HG03095 (cell line): ENCODE data around the gene PPM1N.

Experiments
- ATAC-seq: cut with Tn5 transposase; IDR thresholded peaks from one replicate; pipeline ENCODE4 v1.9.1; 2021; ENCODE audit warnings: moderate library complexity; ENCODE audit not compliant: unreplicated experiment

The PPM1N gene, protein sequence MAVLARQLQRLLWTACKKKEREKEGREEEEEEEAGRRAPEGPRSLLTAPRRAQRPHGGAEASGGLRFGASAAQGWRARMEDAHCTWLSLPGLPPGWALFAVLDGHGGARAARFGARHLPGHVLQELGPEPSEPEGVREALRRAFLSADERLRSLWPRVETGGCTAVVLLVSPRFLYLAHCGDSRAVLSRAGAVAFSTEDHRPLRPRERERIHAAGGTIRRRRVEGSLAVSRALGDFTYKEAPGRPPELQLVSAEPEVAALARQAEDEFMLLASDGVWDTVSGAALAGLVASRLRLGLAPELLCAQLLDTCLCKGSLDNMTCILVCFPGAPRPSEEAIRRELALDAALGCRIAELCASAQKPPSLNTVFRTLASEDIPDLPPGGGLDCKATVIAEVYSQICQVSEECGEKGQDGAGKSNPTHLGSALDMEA

DNA sequence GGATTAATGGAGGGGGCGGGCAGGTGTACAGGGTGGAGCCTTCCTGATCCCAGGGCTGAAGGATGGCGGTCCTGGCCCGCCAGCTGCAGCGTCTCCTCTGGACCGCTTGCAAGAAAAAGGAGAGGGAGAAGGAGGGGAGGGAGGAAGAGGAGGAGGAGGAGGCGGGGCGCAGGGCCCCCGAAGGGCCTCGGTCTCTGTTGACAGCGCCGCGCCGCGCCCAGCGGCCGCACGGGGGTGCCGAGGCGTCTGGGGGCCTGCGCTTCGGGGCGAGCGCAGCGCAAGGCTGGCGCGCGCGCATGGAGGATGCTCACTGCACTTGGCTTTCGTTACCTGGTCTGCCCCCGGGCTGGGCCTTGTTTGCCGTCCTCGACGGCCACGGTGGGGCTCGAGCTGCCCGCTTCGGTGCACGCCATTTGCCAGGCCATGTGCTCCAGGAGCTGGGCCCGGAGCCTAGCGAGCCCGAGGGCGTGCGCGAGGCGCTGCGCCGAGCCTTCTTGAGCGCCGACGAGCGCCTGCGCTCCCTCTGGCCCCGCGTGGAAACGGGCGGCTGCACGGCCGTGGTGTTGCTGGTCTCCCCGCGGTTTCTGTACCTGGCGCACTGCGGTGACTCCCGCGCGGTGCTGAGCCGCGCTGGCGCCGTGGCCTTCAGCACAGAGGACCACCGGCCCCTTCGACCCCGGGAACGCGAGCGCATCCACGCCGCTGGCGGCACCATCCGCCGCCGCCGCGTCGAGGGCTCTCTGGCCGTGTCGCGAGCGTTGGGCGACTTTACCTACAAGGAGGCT, at the start of gene PPM1N:
PPM1N (plus strand) TSS at position 33 of the 785 bp plus-strand sequence; CDS start at position 63, 30 bp downstream.
- no peak for ATAC-seq

- no peak for ATAC-seq
Measured at GRCh38 chr19:45448887-45449299, 49.4 kb upstream of the PPM1N start.

DNA sequence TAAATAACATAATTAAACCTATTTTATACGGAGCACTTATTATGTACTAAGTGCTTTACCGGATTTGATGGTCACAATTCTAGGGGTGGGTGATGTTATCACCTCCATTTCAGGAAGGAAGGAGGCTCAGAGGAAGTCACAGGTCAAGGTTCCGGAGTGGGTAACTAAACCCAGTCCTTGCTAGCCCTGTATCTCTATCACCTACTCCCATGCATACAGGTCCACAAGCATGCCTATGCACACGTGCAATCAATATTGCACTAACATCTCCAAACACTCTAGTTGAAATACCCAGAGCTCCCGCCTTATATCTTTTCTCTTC, 48.3 kb upstream of the PPM1N start:
- no peak for ATAC-seq

GRCh38 chr19:45451131-45451849, 47.0 kb upstream of the PPM1N start:
- no peak for ATAC-seq

DNA sequence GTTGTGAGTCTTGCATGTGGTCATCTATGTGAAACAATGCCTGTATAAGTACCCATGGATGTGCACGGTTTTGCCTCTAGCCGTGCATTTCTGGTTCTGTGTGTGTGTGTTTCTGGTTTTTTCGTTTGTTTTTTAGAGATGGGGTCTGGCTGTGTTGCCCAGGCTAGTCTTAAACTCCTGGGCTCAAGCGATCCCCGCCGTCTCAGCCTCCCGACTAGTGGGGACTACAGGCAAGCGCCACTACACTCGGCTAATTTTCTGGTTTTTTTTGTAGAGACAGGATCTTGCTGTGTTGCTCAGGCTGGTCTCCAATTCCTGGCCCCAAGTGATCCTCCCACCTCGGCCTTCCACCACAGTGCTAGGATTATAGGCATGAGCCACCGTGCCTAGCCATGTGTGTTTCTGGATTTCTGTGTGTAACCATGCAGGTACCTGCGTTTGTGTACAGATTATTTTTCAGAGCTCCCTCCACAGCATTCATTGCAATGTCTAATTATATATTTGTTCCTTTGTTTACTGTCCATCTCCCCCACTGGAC, 46.3 kb upstream of the PPM1N start:
- ATAC-seq: no peak

GRCh38 chr19:45455707-45456499, 42.3 kb upstream of the PPM1N start:
- ATAC-seq: no peak

DNA sequence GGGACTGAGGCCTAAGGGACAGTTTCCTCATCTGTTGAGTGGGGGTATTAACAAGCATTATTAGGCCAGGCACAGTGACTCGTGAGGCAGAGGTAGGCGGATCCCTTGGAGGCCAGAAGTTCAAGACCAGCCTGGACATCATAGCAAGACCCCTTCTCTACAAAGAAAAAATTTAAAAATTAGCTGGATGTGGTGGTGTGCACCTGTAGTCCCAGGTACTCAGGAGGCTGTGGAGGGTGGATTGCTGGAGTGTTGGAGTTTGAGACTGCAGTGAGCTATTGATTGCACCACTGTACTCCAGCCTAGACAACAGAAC, 41.8 kb upstream of the PPM1N start:
- ATAC-seq: no peak

DNA sequence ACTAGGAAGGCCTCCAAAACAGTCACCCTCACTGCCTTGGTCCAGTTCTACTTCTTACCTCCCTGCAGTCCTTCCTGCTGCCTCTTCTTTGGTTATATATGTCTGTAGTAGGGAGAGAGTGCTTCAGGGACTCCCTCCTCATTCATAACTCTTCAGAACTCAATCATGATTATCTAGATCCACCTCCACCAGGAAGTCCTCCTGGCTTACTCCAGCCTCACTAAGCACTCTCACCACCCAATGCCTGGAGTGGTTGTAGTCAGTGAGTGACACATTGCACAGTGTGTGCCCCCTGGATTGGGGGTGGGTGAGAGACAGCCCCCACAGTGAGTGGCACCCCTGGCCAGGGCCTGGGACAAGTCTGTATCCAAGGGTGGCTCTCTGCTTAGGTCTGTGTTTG, 40.5 kb upstream of the PPM1N start:
- ATAC-seq: no peak

GRCh38 chr19:45460807-45461347, 37.4 kb upstream of the PPM1N start:
- no peak for ATAC-seq

DNA sequence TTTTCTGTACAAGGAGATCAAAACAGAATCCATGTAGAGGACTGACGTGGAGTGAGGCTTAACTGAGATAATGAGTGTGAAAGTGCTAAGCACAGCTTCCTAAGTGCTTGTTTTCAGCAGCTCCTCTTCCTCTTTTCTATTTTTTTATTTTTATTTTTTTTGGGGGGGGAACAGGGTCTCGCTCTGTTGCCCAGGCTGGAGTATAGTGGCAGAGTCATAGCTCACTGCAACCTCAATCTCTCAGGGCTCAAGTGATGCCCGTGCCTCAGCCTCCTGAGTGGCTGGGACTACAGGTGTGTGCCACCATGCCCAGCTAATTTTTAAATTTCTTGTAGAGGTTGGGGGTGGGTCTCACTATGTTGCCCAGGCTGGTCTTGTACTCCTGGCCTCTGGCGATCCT, 36.1 kb upstream of the PPM1N start:
- ATAC-seq: no peak

DNA sequence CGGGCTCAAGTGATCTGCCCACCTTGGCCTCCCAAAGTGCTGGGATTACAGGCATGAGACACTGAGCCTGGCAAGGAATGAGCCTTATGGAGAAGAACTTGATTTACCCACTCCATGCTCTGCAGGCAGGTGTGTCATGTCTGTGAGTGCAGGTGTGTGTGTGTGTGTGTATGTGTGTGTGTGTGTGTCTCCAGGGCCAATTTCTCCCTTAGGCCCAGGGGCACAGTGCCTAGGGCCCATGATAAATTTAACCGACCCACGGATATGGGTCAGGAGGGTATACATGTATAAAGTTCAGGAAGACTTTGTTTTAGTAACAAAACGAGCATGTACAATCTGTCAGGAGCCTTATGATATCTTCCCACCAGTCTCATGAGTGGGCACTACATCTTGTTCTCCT, 35.0 kb upstream of the PPM1N start:
- ATAC-seq: no peak

GRCh38 chr19:45464274-45464673, 34.0 kb upstream of the PPM1N start:
- no peak for ATAC-seq

GRCh38 chr19:45464852-45465441, 33.3 kb upstream of the PPM1N start:
- ATAC-seq: no peak

GRCh38 chr19:45467115-45467455, 31.2 kb upstream of the PPM1N start:
- no peak for ATAC-seq

DNA sequence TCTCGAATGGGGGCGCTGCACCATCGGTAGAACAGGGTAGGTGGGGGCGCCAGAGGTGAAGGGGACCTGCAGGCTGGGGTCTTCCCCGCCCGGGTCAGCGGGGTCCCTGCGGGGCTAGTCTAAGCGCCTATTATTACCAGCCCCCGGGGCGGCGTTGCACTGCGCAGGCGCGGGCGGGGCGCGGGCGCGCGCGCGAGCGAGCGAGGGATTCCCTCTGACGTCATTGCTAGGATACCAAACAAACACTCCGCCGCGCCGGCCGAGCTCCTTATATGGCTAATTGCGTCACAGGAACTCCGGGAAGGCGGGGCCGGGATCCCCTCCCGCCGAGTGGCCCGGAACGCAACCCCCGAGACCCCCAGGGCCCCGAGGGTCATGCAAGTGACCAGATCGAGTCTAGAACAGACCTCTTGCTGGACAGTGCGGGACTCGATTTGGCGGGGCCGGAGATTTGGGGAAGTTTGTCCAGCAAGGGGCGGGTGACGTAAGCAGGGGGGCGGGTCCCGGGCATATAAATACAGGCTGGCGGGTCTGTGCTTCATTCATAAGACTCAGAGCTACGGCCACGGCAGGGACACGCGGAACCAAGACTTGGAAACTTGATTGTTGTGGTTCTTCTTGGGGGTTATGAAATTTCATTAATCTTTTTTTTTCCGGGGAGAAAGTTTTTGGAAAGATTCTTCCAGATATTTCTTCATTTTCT, 30.6 kb upstream of the PPM1N start, which contains the start of gene FOSB:
FOSB (plus strand) TSS at position 541 of the 703 bp plus-strand sequence. CDS start 591 bp downstream, outside the sequence.
- ATAC-seq: peak; percentile 36

- ATAC-seq: no peak
Measured at GRCh38 chr19:45468159-45468651, 30.0 kb upstream of the PPM1N start.

DNA sequence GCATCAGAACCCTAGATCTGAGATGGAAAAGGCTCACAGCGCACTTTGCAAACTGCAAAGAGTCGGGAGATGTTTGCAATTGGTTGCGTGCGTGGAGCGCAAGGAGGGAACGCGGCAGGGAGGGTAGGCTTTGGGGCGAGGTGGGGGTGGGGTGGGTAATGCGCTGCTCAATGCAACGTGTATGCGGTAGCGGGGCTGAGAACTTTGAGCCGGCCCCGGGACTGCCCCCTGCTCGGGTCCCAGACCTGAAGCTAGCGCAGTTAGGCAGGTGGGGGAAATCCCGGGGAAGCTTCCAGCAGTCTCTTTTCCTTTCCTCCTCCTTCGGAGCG, 29.5 kb upstream of the PPM1N start:
- ATAC-seq: peak; percentile 13

GRCh38 chr19:45469132-45469944, 28.9 kb upstream of the PPM1N start:
- ATAC-seq: peak; percentile 47
